Activated CD4-positive, alpha-beta T cell treated with anti-CD3 and anti-CD28 coated beads, Interleukin-2, amount 50 U/mL, for 16 hours (primary cell): ENCODE measurements around the gene ERVV-1.
"Not testable (repeated sequence)": the region's sequence is repeated elsewhere in the genome, so short reads cannot be mapped to it uniquely, and the experiment has no call there.

Source experiments
- DNase-seq: peaks from one replicate; pipeline ENCODE4 v3.0.0-alpha.2; 2020

ERVV-1 gene

GRCh38 chr19:53028306-53028705, 14.6 kb downstream of the ERVV-1 start:
- not testable (repeated sequence) for DNase-seq

GRCh38 chr19:53034054-53034453, 20.3 kb downstream of the ERVV-1 start:
- DNase-seq: no peak

GRCh38 chr19:53034948-53035675, 21.4 kb downstream of the ERVV-1 start:
- DNase-seq: no peak

GRCh38 chr19:53037101-53038097, 23.7 kb downstream of the ERVV-1 start:
- no peak for DNase-seq

GRCh38 chr19:53041366-53041765, 27.6 kb downstream of the ERVV-1 start:
- no peak for DNase-seq

GRCh38 chr19:53045536-53045935, 31.8 kb downstream of the ERVV-1 start:
- no peak for DNase-seq

- DNase-seq: no peak
Observed at GRCh38 chr19:53047379-53047778, 33.7 kb downstream of the ERVV-1 start.

- DNase-seq: no peak
Observed at GRCh38 chr19:53055117-53055516, 41.4 kb downstream of the ERVV-1 start.

GRCh38 chr19:53057904-53058580, 44.3 kb downstream of the ERVV-1 start:
- DNase-seq: no peak
